ENCODE measurements around the gene SKA1.
"Not testable (repeated sequence)": the region's sequence is repeated elsewhere in the genome, so short reads cannot be mapped to it uniquely, and the experiment has no call there.

SKA1 gene

GRCh38 chr18:50401888-50402287 is 27.0 kb downstream of the SKA1 start:
- H3K27me3 Mint-ChIP-seq (ENCODE audit: low read depth), result peaks cover 86% of the 10 kb centered on the region
- H3K4me3 Mint-ChIP-seq, result no peak overlapping the region
- TF ChIP-seq, protein P1, sequence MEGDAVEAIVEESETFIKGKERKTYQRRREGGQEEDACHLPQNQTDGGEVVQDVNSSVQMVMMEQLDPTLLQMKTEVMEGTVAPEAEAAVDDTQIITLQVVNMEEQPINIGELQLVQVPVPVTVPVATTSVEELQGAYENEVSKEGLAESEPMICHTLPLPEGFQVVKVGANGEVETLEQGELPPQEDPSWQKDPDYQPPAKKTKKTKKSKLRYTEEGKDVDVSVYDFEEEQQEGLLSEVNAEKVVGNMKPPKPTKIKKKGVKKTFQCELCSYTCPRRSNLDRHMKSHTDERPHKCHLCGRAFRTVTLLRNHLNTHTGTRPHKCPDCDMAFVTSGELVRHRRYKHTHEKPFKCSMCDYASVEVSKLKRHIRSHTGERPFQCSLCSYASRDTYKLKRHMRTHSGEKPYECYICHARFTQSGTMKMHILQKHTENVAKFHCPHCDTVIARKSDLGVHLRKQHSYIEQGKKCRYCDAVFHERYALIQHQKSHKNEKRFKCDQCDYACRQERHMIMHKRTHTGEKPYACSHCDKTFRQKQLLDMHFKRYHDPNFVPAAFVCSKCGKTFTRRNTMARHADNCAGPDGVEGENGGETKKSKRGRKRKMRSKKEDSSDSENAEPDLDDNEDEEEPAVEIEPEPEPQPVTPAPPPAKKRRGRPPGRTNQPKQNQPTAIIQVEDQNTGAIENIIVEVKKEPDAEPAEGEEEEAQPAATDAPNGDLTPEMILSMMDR (IDR thresholded peaks at IDR 0.05; ENCODE audit: unreplicated experiment in 3 of 3), result no peak
- no peaks in the 10 kb centered on the region for H3K9me3 Mint-ChIP-seq
- H3K4me1 Mint-ChIP-seq, result peaks cover 35% of the 10 kb centered on the region
- no peaks in the 10 kb centered on the region for H3K36me3 Mint-ChIP-seq (ENCODE audit: low read depth)
- no peak overlapping the region for H3K27ac Mint-ChIP-seq

- H3K4me3 Mint-ChIP-seq; H3K9me3 Mint-ChIP-seq; H3K36me3 Mint-ChIP-seq (ENCODE audit: low read depth): not testable (repeated sequence)
- Mint-ChIP-seq H3K27me3 (ENCODE audit: low read depth) (peaks cover 83% of the 10 kb centered on the region), H3K4me1 (peaks cover 22% of the 10 kb centered on the region), H3K27ac (peak overlapping the region; percentile 27 to 80 (median 80))
Observed at GRCh38 chr18:50404752-50405581, 30.1 kb downstream of the SKA1 start.

DNA sequence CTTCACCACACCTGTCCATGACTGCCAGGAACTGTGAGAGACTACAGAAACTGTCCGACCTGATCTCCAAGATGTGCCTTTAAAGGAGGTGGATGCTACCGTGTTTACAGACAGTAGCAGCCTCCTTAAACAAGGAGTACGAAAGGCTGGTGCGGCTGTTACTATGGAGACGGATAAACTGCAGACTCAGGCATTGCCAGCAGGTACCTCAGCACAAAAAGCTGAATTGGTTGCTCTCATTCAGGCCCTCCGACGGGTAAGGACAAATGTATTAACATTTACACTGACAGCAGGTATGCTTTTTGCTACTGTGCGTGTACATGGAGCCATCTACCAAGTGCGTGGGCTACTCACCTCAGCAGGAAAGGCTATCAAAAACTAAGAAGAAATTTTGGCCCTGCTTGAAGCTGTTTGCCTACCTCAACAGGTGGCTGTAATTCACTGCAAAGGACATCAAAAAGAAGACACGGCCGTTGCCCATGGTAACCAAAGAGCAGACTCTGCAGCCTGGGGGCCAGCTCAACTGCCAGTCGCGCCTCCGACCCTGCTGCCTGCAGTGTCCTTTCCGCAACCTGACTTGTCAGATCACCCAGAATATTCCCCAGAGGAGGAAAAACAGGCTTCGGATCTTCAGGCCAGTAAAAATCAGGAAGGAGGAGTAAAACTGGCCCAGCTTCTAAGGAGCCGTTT is 30.9 kb downstream of the SKA1 start:
- Mint-ChIP-seq H3K27ac (peak overlapping the region in 2 of 3 experiments; percentile 27 to 80), H3K36me3 (ENCODE audit: low read depth) (no peaks in the 10 kb centered on the region), H3K27me3 (ENCODE audit: low read depth) (peaks cover 77% of the 10 kb centered on the region), H3K4me3 (no peak overlapping the region), H3K9me3 (no peaks in the 10 kb centered on the region), H3K4me1 (peaks cover 22% of the 10 kb centered on the region)
- TF ChIP-seq, protein P1 (IDR thresholded peaks at IDR 0.05; ENCODE audit: unreplicated experiment in 3 of 3), result no peak

- TF ChIP-seq, protein P1 (IDR thresholded peaks at IDR 0.05; ENCODE audit: unreplicated experiment in 3 of 3), result no peak
- peaks cover 15% of the 10 kb centered on the region for H3K4me1 Mint-ChIP-seq
- no peaks in the 10 kb centered on the region for H3K36me3 Mint-ChIP-seq (ENCODE audit: low read depth)
- H3K27me3 Mint-ChIP-seq (ENCODE audit: low read depth), result peaks cover 43% of the 10 kb centered on the region
- H3K4me3 Mint-ChIP-seq, result no peak overlapping the region
- H3K27ac Mint-ChIP-seq, result no peak overlapping the region
- H3K9me3 Mint-ChIP-seq, result no peaks in the 10 kb centered on the region
Observed at GRCh38 chr18:50409236-50409635, 34.4 kb downstream of the SKA1 start.

DNA sequence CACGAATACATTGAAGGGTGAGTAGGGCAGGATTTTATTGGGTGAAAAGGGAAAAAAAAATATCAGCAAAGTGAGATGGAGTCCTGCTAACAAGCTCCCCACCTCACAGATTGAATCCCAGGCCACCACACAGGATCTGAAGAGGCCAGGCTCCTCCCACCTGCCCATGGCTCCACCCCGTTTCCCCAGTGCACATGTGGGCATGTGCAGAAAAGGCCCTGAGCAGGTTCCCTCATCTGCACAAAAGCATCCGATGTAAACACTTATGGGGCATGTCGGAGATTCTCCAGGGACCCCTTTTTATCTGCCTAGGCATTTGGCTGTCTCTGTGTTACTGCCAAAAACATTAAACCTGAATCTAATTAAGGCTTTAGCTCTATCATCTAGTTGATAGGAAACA is 35.2 kb downstream of the SKA1 start:
- no peak overlapping the region for H3K4me3 Mint-ChIP-seq
- TF ChIP-seq, protein P1 (IDR thresholded peaks at IDR 0.05; ENCODE audit: unreplicated experiment in 3 of 3), result no peak
- H3K27me3 Mint-ChIP-seq (ENCODE audit: low read depth), result peaks cover 35% of the 10 kb centered on the region
- no peaks in the 10 kb centered on the region for H3K9me3 Mint-ChIP-seq
- no peak overlapping the region for H3K27ac Mint-ChIP-seq
- peaks cover 10% of the 10 kb centered on the region for H3K4me1 Mint-ChIP-seq
- H3K36me3 Mint-ChIP-seq (ENCODE audit: low read depth), result no peaks in the 10 kb centered on the region

DNA sequence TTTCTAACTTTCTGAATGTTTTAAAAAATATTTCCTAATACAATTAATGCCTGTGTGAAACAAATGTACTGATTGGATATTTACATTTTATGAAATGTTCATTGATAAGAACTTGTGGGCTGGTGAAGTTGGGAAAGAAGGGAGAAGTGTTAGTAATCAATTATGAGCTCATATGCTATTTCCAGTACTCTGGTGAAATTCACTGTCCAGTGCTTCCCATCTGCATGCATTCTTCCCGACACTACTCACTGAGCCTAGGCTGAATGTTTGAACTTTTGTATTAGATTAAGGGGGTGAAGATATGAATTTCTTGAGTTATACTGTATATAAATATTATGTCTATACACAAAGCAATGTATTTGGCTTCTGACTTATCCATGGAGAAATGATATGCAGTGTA is 36.0 kb downstream of the SKA1 start:
- TF ChIP-seq, protein P1 (IDR thresholded peaks at IDR 0.05; ENCODE audit: unreplicated experiment in 3 of 3), result no peak
- Mint-ChIP-seq H3K27ac (no peak overlapping the region), H3K4me3 (no peak overlapping the region), H3K36me3 (ENCODE audit: low read depth) (no peaks in the 10 kb centered on the region), H3K27me3 (ENCODE audit: low read depth) (peaks cover 27% of the 10 kb centered on the region), H3K4me1 (peaks cover under 1% of the 10 kb centered on the region), H3K9me3 (no peaks in the 10 kb centered on the region)

DNA sequence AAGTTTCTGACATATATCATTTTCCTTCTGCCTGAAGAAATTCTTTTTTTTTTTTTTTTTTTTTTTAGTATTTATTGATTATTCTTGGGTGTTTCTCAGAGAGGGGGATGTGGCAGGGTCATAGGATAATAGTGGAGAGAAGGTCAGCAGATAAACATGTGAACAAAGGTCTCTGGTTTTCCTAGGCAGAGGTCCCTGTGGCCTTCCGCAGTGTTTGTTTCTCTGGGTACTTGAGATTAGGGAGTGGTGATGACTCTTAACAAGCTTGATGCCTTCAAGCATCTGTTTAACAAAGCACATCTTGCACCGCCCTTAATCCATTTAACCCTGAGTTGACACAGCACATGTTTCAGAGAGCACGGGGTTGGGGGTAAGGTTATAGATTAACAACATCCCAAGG is 42.0 kb downstream of the SKA1 start:
- not testable (repeated sequence) for H3K4me3 Mint-ChIP-seq; H3K4me1 Mint-ChIP-seq; H3K27me3 Mint-ChIP-seq (ENCODE audit: low read depth); H3K27ac Mint-ChIP-seq
- Mint-ChIP-seq H3K36me3 (ENCODE audit: low read depth) (peaks cover 10% of the 10 kb centered on the region), H3K9me3 (peaks cover 26% of the 10 kb centered on the region)

DNA sequence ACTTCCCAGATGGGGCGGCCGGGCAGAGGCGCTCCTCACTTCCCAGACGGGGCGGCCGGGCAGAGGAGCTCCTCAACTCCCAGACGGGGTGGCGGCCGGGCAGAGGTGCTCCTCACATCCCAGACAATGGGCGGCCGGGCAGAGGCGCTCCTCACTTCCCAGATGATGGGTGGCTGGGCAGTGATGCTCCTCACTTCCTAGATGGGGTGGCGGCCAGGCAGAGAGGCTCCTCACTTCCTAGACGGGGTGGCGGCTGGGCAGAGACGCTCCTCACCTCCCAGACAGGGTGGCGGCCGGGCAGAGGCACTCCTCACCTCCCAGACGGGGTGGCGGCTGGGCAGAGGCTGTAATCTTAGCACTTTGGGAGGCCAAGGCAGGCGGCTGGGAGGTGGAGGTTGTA is 42.9 kb downstream of the SKA1 start:
- Mint-ChIP-seq H3K9me3 (peaks cover 26% of the 10 kb centered on the region), H3K36me3 (ENCODE audit: low read depth) (peaks cover 10% of the 10 kb centered on the region)
- H3K4me3 Mint-ChIP-seq, result not testable (repeated sequence)

More for the DNA sequence above, 42.9 kb downstream of the SKA1 start:
- H3K27ac Mint-ChIP-seq; H3K4me1 Mint-ChIP-seq; H3K27me3 Mint-ChIP-seq (ENCODE audit: low read depth): not testable (repeated sequence)

All from nephron (organoid).